ENCODE results near the gene COL8A1.

Gene COL8A1

DNA sequence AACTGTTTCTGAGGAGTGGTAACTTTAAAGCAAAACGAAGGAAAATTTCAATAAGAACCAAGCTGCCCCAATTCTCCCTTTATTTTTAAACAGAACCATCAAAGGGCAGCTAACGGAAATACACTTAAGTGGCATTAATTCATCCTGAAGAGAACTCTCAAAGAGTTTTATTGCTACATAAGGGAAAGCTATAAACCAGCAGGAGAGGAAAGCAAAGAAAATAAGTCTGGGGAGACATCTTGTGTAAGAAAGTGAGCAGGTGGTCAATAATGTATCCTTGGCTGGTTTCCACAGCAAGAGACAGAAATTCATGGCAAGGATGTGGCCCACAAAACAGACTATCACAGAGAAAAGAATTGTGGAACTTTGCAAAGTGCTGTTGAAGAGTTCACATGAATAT, 139.3 kb downstream of the COL8A1 start:
- no peak for TF ChIP-seq TOX (CRISPR knock-in tag; IDR thresholded peaks at IDR 0.05; ENCODE audit: borderline replicate concordance)
- TF ChIP-seq, protein P1, sequence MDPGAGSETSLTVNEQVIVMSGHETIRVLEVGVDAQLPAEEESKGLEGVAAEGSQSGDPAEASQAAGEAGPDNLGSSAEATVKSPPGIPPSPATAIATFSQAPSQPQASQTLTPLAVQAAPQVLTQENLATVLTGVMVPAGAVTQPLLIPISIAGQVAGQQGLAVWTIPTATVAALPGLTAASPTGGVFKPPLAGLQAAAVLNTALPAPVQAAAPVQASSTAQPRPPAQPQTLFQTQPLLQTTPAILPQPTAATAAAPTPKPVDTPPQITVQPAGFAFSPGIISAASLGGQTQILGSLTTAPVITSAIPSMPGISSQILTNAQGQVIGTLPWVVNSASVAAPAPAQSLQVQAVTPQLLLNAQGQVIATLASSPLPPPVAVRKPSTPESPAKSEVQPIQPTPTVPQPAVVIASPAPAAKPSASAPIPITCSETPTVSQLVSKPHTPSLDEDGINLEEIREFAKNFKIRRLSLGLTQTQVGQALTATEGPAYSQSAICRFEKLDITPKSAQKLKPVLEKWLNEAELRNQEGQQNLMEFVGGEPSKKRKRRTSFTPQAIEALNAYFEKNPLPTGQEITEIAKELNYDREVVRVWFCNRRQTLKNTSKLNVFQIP (CRISPR knock-in tag; IDR thresholded peaks at IDR 0.05; ENCODE audit: borderline replicate concordance, low read depth) = no peak
- TF ChIP-seq ZNF70 (CRISPR knock-in tag; IDR thresholded peaks at IDR 0.05) = no peak
- TF ChIP-seq, protein P2, sequence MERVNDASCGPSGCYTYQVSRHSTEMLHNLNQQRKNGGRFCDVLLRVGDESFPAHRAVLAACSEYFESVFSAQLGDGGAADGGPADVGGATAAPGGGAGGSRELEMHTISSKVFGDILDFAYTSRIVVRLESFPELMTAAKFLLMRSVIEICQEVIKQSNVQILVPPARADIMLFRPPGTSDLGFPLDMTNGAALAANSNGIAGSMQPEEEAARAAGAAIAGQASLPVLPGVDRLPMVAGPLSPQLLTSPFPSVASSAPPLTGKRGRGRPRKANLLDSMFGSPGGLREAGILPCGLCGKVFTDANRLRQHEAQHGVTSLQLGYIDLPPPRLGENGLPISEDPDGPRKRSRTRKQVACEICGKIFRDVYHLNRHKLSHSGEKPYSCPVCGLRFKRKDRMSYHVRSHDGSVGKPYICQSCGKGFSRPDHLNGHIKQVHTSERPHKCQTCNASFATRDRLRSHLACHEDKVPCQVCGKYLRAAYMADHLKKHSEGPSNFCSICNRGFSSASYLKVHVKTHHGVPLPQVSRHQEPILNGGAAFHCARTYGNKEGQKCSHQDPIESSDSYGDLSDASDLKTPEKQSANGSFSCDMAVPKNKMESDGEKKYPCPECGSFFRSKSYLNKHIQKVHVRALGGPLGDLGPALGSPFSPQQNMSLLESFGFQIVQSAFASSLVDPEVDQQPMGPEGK (CRISPR knock-in tag; IDR thresholded peaks at IDR 0.05; ENCODE audit: borderline replicate concordance) = no peak
- TF ChIP-seq, protein P3, sequence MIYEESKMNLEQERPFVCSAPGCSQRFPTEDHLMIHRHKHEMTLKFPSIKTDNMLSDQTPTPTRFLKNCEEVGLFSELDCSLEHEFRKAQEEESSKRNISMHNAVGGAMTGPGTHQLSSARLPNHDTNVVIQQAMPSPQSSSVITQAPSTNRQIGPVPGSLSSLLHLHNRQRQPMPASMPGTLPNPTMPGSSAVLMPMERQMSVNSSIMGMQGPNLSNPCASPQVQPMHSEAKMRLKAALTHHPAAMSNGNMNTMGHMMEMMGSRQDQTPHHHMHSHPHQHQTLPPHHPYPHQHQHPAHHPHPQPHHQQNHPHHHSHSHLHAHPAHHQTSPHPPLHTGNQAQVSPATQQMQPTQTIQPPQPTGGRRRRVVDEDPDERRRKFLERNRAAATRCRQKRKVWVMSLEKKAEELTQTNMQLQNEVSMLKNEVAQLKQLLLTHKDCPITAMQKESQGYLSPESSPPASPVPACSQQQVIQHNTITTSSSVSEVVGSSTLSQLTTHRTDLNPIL (CRISPR knock-in tag; IDR thresholded peaks at IDR 0.05; ENCODE audit: low read depth) = no peak
- TF ChIP-seq ZFP30 (CRISPR knock-in tag; IDR thresholded peaks at IDR 0.05) = no peak
- no peak for TF ChIP-seq SNAI2 (CRISPR knock-in tag; IDR thresholded peaks at IDR 0.05)
- TF ChIP-seq, protein P4, sequence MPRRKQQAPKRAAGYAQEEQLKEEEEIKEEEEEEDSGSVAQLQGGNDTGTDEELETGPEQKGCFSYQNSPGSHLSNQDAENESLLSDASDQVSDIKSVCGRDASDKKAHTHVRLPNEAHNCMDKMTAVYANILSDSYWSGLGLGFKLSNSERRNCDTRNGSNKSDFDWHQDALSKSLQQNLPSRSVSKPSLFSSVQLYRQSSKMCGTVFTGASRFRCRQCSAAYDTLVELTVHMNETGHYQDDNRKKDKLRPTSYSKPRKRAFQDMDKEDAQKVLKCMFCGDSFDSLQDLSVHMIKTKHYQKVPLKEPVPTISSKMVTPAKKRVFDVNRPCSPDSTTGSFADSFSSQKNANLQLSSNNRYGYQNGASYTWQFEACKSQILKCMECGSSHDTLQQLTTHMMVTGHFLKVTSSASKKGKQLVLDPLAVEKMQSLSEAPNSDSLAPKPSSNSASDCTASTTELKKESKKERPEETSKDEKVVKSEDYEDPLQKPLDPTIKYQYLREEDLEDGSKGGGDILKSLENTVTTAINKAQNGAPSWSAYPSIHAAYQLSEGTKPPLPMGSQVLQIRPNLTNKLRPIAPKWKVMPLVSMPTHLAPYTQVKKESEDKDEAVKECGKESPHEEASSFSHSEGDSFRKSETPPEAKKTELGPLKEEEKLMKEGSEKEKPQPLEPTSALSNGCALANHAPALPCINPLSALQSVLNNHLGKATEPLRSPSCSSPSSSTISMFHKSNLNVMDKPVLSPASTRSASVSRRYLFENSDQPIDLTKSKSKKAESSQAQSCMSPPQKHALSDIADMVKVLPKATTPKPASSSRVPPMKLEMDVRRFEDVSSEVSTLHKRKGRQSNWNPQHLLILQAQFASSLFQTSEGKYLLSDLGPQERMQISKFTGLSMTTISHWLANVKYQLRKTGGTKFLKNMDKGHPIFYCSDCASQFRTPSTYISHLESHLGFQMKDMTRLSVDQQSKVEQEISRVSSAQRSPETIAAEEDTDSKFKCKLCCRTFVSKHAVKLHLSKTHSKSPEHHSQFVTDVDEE (CRISPR knock-in tag; IDR thresholded peaks at IDR 0.05) = no peak
- no peak for TF ChIP-seq ARNTL (CRISPR knock-in tag; IDR thresholded peaks at IDR 0.05; ENCODE audit: borderline replicate concordance, low read depth)
- no peak for TF ChIP-seq CSDC2 (CRISPR knock-in tag; IDR thresholded peaks at IDR 0.05)
- no peak for TF ChIP-seq PPARA (CRISPR knock-in tag; IDR thresholded peaks at IDR 0.05; ENCODE audit: borderline replicate concordance)
- TF ChIP-seq, protein P5, sequence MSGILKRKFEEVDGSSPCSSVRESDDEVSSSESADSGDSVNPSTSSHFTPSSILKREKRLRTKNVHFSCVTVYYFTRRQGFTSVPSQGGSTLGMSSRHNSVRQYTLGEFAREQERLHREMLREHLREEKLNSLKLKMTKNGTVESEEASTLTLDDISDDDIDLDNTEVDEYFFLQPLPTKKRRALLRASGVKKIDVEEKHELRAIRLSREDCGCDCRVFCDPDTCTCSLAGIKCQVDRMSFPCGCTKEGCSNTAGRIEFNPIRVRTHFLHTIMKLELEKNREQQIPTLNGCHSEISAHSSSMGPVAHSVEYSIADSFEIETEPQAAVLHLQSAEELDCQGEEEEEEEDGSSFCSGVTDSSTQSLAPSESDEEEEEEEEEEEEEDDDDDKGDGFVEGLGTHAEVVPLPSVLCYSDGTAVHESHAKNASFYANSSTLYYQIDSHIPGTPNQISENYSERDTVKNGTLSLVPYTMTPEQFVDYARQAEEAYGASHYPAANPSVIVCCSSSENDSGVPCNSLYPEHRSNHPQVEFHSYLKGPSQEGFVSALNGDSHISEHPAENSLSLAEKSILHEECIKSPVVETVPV (CRISPR knock-in tag; IDR thresholded peaks at IDR 0.05) = no peak
- no peak for TF ChIP-seq OSR1 (CRISPR knock-in tag; IDR thresholded peaks at IDR 0.05)
- TF ChIP-seq ZC3H10 (CRISPR knock-in tag; IDR thresholded peaks at IDR 0.05) = no peak
- TF ChIP-seq ISL1 (CRISPR knock-in tag; IDR thresholded peaks at IDR 0.05) = no peak
- no peak for ATAC-seq

DNA sequence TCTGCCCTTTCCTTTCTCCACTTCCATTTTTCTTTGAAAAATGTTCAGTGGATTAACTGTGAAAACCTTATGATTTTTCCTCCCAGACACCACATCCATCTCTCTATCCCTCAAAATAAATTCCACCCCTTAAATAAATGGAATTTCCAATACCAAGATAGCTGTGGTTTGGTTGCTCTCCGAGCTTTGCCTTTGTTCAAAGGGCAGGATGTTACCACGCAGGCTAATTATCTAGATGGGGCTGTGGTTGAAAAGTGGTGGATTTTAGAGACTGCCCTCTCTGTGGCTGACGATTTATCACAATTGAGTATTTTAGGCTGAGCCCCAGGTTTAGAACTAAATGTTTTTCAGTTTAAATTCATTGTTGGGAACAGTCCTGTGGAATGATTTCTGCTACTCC, 142.4 kb downstream of the COL8A1 start:
- ATAC-seq = no peak
- TF ChIP-seq, protein P4 (CRISPR knock-in tag; IDR thresholded peaks at IDR 0.05) = no peak
- no peak for TF ChIP-seq ZFP30 (CRISPR knock-in tag; IDR thresholded peaks at IDR 0.05)
- TF ChIP-seq, protein P5 (CRISPR knock-in tag; IDR thresholded peaks at IDR 0.05) = no peak
- TF ChIP-seq ZNF8 (CRISPR knock-in tag; IDR thresholded peaks at IDR 0.05) = no peak
- TF ChIP-seq GLIS3 (CRISPR knock-in tag; IDR thresholded peaks at IDR 0.05) = no peak
- no peak for TF ChIP-seq ZC3H10 (CRISPR knock-in tag; IDR thresholded peaks at IDR 0.05)
- TF ChIP-seq, protein P2 (CRISPR knock-in tag; IDR thresholded peaks at IDR 0.05; ENCODE audit: borderline replicate concordance) = no peak
- no peak for TF ChIP-seq ZNF565 (CRISPR knock-in tag; conservative IDR thresholded peaks at IDR 0.05; ENCODE audit: low read depth)
- no peak for TF ChIP-seq SNAI2 (CRISPR knock-in tag; IDR thresholded peaks at IDR 0.05)
- no peak for TF ChIP-seq ARNTL (CRISPR knock-in tag; IDR thresholded peaks at IDR 0.05; ENCODE audit: borderline replicate concordance, low read depth)
- TF ChIP-seq ZFP3 (CRISPR knock-in tag; IDR thresholded peaks at IDR 0.05) = no peak
- TF ChIP-seq, protein P3 (CRISPR knock-in tag; IDR thresholded peaks at IDR 0.05; ENCODE audit: low read depth) = no peak
- no peak for TF ChIP-seq CSDC2 (CRISPR knock-in tag; IDR thresholded peaks at IDR 0.05)
- no peak for TF ChIP-seq BACH2 (CRISPR knock-in tag; IDR thresholded peaks at IDR 0.05; ENCODE audit: borderline replicate concordance)
- no peak for TF ChIP-seq OSR1 (CRISPR knock-in tag; IDR thresholded peaks at IDR 0.05)
- no peak for TF ChIP-seq TCF4 (CRISPR knock-in tag; IDR thresholded peaks at IDR 0.05; ENCODE audit: borderline replicate concordance)
- no peak for TF ChIP-seq ESRRG (CRISPR knock-in tag; IDR thresholded peaks at IDR 0.05)
- TF ChIP-seq ZNF70 (CRISPR knock-in tag; IDR thresholded peaks at IDR 0.05) = no peak

Data from SK-N-SH treated with all-trans-retinoic acid at 6 μM for 48 hours (cell line).